Tibial artery (tissue), 4 donors: Measurements from ENCODE around the gene EVI5.
A peak's percentile ranks its signal among the peaks of the same experiment; 100 is the strongest.

Source experiments
- DNase-seq, 2 donors: peaks; one replicate each; pipeline ENCODE4 v3.0.0-alpha.2; 2019
- H3K27ac ChIP-seq, 2 donors: fragments of 200-600 bp; sonication (generic) in 1 of 2; 1 replicate in 1 of 2; 2 replicates in 1 of 2; pipeline ENCODE4 v1.5.1; 2018 to 2019; ENCODE audit warnings: mild to moderate bottlenecking in 1 of 2
- H3K27me3 ChIP-seq, 2 donors: fragments of 200-600 bp; sonication (generic) in 1 of 2; one replicate each; pipeline versions ENCODE4 v1.5.1 to v1.6.0; 2016 to 2019
- H3K36me3 ChIP-seq, 3 donors: fragments of 200-600 bp; sonication (generic) in 2 of 3; one replicate each; pipeline ENCODE4 v1.5.1; 2016 to 2019; ENCODE audit warnings: mild to moderate bottlenecking in 2 of 3
- H3K4me1 ChIP-seq, 4 donors: fragments of 200-600 bp; sonication (generic) in 2 of 4; 1 replicate in 3 of 4; 2 replicates in 1 of 4; pipeline ENCODE4 v1.5.1; 2016 to 2019
- H3K4me3 ChIP-seq, 2 donors: fragments of 200-600 bp; sonication (generic) in 1 of 2; 1 replicate in 1 of 2; 2 replicates in 1 of 2; pipeline ENCODE4 v1.5.1; 2018 to 2019; ENCODE audit warnings: mild to moderate bottlenecking in 2 of 2
- H3K9me3 ChIP-seq, 3 donors: fragments of 200-600 bp; sonication (generic) in 1 of 3; one replicate each; pipeline ENCODE4 v1.5.1; 2016 to 2019
- CTCF ChIP-seq, 2 experiments: fragments of 200-600 bp in 1 of 2; fragments of 450-650 bp in 1 of 2; IDR thresholded peaks; one replicate each; pipeline ENCODE4 v1.5.1; 2017 to 2019; ENCODE audit warnings: antibody characterized with exemption in 2 of 2, mild to moderate bottlenecking in 1 of 2, moderate library complexity in 1 of 2
- intact Hi-C: fragments of 100-400 bp; cut with DNase I; formaldehyde crosslinking; loops from one replicate; pipeline ENCODE4 v1.15.0; 2023; ENCODE audit warnings: low total_unique reads

EVI5 gene

GRCh38 chr1:92487078-92487605 is 297.8 kb downstream of the EVI5 start:
- Histone ChIP-seq H3K27me3 (peaks cover 3 to 60% of the 10 kb centered on the region in 2 donors), H3K4me1 (peaks cover 5 to 48% (median 47%) of the 10 kb centered on the region in 4 donors), H3K36me3 (no peaks in the 10 kb centered on the region), H3K9me3 (no peaks in the 10 kb centered on the region), H3K27ac (no peak overlapping the region), H3K4me3 (peak overlapping the region in 1 of 2 donors; percentile 49)
- no peak for TF ChIP-seq CTCF (IDR thresholded peaks at IDR 0.05)
- intact Hi-C loops, result no loop called here
- no peak for DNase-seq

DNA sequence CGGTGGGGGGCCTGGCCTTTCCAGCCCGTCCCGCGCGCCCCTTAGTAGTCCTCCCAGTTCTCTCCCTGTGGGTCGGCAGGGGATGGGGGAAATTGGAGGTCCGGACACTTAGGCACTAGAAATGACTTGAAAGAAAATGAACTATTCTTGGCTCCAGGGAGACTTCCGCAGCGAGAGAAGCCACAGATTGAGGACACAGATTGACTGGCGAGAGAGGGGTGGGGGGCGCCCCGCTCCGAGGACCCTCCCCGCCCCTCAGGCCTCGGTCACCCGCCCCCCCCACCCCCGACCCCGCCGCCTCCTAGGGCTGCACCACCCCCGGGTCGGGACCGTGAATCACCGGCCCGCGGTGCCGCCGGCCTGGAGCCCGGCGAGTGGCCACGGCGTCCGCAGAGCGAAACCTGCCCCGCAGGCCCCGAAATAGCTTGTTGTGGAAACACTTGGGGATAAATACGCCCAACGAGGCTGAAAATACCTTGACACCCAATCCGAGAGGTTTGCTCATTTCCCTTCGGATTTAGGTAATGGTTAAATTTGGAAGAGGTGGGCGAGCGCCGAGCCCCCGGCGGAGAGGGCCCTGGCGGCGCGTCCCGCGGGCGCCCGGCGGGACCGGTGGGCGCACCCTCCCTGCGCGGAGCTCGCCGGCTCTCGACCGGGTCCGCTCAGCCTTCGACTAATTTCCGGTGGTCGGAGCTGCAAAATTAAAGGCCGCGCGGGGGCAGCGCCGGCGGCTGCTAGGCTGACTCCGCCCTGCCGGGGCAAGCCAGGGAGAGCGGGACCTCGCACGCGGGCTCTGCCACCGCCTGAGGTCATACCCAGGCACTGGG is 298.4 kb downstream of the EVI5 start, which contains the start of gene GFI1:
TSS of gene GFI1 (minus strand) at position 675 of the 827 bp plus-strand sequence. CDS start 3,438 bp downstream, outside the sequence.
- Histone ChIP-seq H3K27ac (no peak within 1 kb of the TSS), H3K27me3 (peaks cover 3 to 66% of the 10 kb centered on the region in 2 donors), H3K9me3 (no peaks in the 10 kb centered on the region), H3K4me3 (peak within 1 kb of the TSS; percentile 38 to 49), H3K4me1 (peaks cover 5 to 55% (median 54%) of the 10 kb centered on the region in 4 donors), H3K36me3 (no peaks in the 10 kb centered on the region)
- intact Hi-C loops, result no loop called here
- DNase-seq, result no peak
- TF ChIP-seq CTCF (IDR thresholded peaks at IDR 0.05), result no peak

DNA sequence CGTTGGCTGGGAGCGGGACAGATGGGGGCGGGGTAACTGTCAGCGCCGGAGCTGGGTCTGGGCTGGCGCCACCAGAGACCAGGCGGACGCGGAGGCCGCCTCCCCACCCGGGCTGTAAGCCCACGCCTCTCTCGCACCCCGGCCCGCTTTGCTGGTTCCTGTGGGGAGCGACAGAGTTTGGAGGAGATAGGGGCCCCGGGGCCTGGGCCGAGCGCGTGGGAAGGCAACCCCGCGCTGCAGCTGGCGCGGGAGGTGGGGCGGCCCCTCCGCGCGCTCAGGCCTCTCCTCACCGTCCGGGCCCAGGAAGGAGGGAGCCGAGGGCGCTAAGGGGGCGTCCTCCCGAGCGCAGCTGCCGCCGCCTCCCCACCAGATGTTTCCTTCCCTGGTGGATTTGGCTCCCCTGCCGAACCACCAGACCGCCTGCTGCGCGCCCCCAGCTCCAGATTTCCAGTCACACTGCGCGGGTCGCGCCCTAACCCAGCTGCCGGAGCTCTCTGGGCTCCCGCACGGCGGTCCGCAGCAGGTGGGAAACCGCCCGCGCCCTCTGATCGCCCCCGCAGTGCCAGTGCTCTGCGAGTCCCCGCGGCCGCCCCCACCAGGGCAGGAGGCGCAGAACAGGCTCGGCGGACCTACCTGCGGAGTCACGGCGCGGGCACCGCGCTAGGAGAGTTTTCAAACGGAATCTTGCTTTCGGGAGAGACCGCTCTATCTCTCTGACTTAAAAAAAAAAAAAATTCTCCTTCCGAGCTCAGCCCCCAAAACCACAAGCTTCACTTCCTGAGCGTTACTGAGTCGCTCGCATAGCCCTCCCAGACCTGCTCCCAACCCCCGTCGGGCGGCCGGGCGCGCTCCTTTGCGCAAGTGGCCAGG is 299.3 kb downstream of the EVI5 start:
- Histone ChIP-seq H3K9me3 (no peaks in the 10 kb centered on the region), H3K4me1 (peaks cover 5 to 63% (median 62%) of the 10 kb centered on the region in 4 donors), H3K27me3 (peaks cover 3 to 75% of the 10 kb centered on the region in 2 donors), H3K27ac (no peak overlapping the region), H3K36me3 (no peaks in the 10 kb centered on the region), H3K4me3 (peak overlapping the region; percentile 38 to 49)
- intact Hi-C loops, result no loop called here
- DNase-seq, result no peak
- no peak for TF ChIP-seq CTCF (IDR thresholded peaks at IDR 0.05)

DNA sequence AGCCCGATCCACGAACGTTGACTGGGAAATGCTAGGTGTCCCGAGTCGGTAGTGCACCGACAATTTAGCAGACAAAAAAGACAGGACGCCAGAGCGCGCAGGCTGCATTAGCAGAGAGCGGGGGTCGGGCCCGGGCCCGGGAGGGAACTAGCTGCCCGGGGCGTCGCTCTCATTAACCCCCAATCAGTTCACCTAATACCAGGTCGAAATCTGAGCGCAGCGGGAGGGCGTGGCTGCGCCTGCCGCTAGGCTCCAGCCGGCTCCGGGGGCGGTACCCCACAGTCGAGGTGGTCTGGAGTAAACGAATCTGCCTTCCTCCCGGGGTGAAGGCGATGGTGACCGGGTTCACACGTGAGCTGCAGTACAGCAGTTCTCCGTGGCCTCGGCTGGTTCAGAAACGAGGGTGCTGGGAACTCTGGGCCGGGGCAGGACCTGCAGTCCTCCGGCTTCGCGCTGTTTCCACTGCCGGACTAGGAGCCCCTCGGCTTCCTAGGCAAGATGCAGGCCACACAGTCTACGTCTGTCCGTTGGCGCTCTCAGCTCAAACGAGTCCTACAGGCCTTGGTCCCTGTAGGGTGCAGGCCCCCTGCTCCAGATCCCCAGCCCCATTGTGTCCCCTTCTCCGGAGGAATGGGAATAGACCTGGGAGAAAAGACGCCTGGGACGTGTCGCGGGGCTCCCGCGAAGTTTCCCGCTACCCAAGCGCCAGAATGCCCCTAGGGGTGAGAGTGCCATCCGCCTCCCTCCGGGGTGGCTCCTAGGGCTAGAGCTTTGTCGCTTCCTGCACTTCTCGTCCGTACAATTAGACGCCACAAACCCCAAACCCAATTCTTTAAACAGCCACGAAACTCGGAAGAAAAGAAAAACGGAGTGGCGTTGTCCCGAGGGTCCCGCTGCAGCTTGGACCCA is 300.2 kb downstream of the EVI5 start:
- peaks cover 5 to 69% (median 66%) of the 10 kb centered on the region in 4 donors for H3K4me1 ChIP-seq
- peaks cover 3 to 83% of the 10 kb centered on the region in 2 donors for H3K27me3 ChIP-seq
- peak overlapping the region; percentile 38 to 49 for H3K4me3 ChIP-seq
- no peak for DNase-seq
- H3K36me3 ChIP-seq, result no peaks in the 10 kb centered on the region
- H3K9me3 ChIP-seq, result no peaks in the 10 kb centered on the region
- intact Hi-C loops, result no loop called here
- TF ChIP-seq CTCF (IDR thresholded peaks at IDR 0.05), result no peak
- H3K27ac ChIP-seq, result no peak overlapping the region
